Coronary artery (tissue), 2 donors: ENCODE data around the gene RPL13A.
A peak's percentile ranks its signal among the peaks of the same experiment; 100 is the strongest.

Source experiments
- DNase-seq: peaks from one replicate; pipeline ENCODE4 v3.0.0-alpha.2; 2017; ENCODE audit warnings: low spot score
- H3K27ac ChIP-seq, 2 donors: fragments of 200-600 bp; sonication (generic); one replicate each; pipeline ENCODE4 v1.5.1; 2016 to 2019
- H3K4me3 ChIP-seq: fragments of 200-600 bp; sonication (generic); 2 replicates; pipeline ENCODE4 v1.5.1; 2016; ENCODE audit warnings: mild to moderate bottlenecking, moderate library complexity
- CTCF ChIP-seq: fragments of 200-600 bp; sonication (generic); IDR thresholded peaks from one replicate; pipeline ENCODE4 v1.5.1; 2019; ENCODE audit warnings: antibody characterized with exemption

The RPL13A gene

GRCh38 chr19:49487277-49488045 lies at the start of gene RPL13A:
Gene RPL13A (plus strand): TSS chr19:49487608. CDS start chr19:49487630, 22 bp downstream.
- Histone ChIP-seq H3K27ac (peak within 1 kb of the TSS; percentile 82 to 96), H3K4me3 (peak within 1 kb of the TSS; percentile 97)
- DNase-seq, result peak; percentile 99
- TF ChIP-seq CTCF, result no peak

- no peak for DNase-seq
- H3K27ac ChIP-seq, result no peak overlapping the region
- TF ChIP-seq CTCF, result no peak
- H3K4me3 ChIP-seq, result no peak overlapping the region
These were observed 49.1 kb upstream of the RPL13A start for GRCh38 chr19:49438261-49438660.

- no peak for DNase-seq
- no peak for TF ChIP-seq CTCF
- H3K4me3 ChIP-seq, result no peak overlapping the region
These were observed 47.6 kb upstream of the RPL13A start for GRCh38 chr19:49439836-49440235.

GRCh38 chr19:49440439-49441209 lies 46.8 kb upstream of the RPL13A start:
- Histone ChIP-seq H3K4me3 (peak overlapping the region; percentile 80), H3K27ac (no peak overlapping the region)
- no peak for DNase-seq
- no peak for TF ChIP-seq CTCF

More at GRCh38 chr19:49439836-49440235, 47.6 kb upstream of the RPL13A start:
- no peak overlapping the region for H3K27ac ChIP-seq

- DNase-seq, result no peak
- no peak for TF ChIP-seq CTCF
- peak within 1 kb of the TSS; percentile 80 for H3K4me3 ChIP-seq
- peak within 1 kb of the TSS in 1 of 2 donors; percentile 90 for H3K27ac ChIP-seq
These were observed 46.0 kb upstream of the RPL13A start, which contains the start of gene SLC17A7 for GRCh38 chr19:49441210-49441959. Gene SLC17A7 (minus strand): TSS chr19:49441527. CDS start chr19:49441379, 148 bp downstream.

GRCh38 chr19:49441960-49442350 lies 45.5 kb upstream of the RPL13A start:
- Histone ChIP-seq H3K4me3 (peak overlapping the region; percentile 80), H3K27ac (peak overlapping the region in 1 of 2 donors; percentile 90)
- no peak for DNase-seq
- no peak for TF ChIP-seq CTCF
